ENCODE measurements around the gene SV2C. TPM values are rescaled to one million over a fixed set of nuclear protein-coding genes. Genes with fewer than 3 reads are reported as not detected.
"Not testable (repeated sequence)": the region's sequence is repeated elsewhere in the genome, so short reads cannot be mapped to it uniquely, and the experiment has no call there.

Gene SV2C, protein sequence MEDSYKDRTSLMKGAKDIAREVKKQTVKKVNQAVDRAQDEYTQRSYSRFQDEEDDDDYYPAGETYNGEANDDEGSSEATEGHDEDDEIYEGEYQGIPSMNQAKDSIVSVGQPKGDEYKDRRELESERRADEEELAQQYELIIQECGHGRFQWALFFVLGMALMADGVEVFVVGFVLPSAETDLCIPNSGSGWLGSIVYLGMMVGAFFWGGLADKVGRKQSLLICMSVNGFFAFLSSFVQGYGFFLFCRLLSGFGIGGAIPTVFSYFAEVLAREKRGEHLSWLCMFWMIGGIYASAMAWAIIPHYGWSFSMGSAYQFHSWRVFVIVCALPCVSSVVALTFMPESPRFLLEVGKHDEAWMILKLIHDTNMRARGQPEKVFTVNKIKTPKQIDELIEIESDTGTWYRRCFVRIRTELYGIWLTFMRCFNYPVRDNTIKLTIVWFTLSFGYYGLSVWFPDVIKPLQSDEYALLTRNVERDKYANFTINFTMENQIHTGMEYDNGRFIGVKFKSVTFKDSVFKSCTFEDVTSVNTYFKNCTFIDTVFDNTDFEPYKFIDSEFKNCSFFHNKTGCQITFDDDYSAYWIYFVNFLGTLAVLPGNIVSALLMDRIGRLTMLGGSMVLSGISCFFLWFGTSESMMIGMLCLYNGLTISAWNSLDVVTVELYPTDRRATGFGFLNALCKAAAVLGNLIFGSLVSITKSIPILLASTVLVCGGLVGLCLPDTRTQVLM
- polyA plus RNA-seq (2013, experiment 1 of 2; ENCODE audit: insufficient read length), result 0.04 TPM
- polyA plus RNA-seq (2013, experiment 2 of 2; ENCODE audit: insufficient read length), result not detected

DNA sequence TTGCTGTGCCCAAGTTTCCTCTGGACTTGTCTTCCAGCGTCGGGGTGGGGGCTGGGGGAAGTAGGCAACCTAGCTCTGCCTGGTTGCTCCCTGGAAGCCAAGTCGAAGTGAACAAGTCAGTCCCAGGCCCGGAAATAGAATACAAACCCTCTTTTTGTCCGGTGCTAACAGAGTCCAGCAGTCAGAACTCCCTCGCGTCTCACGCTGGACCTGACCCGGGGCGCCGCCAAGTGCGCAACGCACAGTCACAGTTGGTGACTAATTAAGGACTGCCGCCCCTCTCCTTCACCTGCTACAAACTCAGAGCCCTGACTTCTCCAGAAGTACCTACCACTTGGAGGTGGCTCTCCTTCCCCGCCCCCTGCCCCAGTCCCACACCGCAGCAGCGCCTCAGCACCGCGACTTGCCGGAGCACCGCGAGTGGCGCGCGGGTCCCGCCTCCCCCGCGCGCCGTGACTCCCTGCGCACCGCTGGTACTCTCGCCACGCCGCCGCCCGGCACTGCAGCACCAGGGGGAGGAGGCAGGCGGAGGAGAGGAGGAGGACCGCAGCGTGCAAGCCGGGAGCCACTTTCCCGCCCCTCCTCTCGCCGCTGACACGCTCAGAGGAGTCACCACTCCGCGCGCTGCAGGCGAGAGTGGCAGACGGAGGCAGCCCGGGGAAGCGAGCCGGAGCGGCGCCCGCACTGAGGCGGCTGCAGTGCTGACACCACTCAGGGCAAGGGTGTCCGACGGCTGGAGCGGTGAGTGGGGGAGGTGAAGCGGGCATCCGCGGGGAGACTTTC lies at the start of gene SV2C:
Gene SV2C, plus strand, starts transcription at position 612 of the 783 bp plus-strand sequence. CDS start 48,368 bp downstream, outside the sequence.
- DNase-seq, result peak; percentile 9

DNA sequence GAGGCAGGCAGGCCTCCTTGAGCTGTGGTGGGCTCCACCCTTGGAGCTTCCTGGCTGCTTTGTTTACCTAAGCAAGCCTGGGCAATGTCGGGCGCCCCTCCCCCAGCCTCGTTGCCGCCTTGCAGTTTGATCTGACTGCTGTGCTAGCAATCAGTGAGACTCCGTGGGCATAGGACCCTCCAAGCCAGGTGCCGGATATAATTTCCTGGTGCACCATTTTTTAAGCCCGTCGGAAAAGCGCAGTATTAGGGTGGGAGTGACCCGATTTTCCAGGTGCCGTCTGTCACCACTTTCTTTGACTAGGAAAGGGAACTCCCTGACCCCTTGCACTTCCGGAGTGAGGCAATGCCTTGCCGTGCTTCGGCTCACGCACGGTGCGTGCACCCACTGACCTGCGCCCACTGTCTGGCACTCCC lies 45.4 kb upstream of the SV2C start:
- DNase-seq, result not testable (repeated sequence)

DNA sequence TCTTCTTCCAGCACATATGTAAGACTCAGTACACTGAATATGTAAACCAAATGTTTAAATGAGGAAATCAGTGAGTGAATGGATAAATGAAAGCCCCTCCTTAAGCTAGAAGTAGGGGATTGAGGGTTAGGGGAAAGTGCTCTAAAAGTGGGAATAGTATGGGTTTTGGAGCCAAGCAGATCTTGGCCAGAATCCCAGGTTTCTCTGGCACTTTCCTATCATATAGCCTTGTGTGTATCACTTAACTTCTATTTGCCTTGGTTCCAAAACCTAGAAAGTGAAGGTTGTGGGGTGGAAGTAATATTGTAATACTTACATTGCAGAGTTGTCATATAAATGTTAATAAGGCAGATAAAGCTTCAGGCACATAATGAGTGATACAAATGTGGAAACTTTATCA lies 45.0 kb upstream of the SV2C start:
- no peak for DNase-seq

DNA sequence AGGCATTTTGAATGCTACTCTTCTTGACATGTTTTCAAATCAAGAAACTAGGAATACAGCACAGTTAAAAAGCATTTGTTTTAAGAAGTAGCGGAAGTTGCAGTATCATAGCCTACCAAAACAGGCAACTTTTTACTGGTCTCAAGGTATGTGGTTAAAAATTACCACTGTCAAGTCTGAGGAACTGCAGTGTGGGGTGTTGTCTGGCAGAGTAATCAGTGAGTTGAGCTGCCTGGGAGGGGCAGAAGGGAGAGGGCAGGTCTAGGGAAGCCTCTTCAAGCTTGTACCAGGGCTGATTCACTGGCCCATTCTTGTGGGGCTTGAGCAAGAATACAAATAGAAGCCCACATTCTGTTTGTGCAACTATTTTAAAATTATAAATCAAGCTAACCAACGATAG lies 42.4 kb upstream of the SV2C start:
- no peak for DNase-seq

DNA sequence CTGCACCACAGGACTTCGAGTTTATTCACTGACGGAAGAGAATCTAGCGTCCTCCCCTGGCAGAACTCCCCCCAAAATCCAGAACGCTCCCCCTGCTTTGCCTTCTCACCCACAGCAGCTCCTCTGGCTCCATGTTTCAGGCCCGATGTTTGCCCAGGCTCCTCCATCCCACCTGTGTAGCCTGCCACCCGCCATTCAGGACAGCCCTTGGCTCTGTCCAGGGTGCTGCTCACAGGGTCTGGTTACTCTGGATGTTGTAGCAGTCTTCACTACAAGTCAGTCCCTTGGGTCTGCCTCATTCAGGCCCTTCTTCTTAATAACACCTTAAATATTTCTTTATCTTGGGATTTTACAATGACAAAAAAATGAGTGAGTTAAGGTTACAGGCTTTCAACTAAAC lies 41.3 kb upstream of the SV2C start:
- DNase-seq, result no peak

DNA sequence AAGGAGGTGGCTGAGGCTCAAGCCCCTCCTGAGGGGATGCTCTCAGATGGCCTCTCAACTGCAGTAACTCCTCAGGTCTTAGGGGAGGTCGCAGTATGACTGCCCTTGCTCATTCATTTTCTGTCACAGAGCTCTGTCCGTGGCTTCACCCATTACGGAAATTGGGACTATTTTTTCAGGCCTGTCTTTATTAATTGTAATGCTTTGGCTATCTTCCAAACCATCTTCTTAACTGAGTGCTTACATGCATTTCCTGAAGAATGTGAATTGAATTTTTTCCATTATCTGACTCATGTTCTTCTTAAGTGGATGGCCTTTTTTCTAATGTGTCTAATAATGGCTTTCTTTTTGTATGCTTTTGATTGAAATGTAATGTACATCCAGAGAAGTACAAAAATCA lies 36.4 kb upstream of the SV2C start:
- no peak for DNase-seq

DNA sequence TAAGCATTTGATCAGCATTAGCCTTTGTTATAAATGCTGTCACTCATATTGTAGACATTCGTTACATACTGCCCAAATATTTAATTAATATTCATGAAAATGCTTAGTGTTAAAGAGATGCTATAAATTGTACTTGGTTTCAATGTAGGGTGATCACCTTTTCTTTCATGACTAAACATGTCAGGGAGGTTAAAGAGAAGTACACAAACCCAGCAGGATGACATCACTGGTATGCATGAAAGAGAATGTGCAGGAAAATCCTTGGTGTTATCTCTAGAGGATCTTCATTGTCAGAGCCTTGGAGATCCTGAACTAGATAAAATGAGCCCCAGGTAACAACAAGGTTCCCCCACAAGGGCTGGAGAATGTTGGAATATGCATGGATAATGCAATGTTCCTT lies 33.0 kb upstream of the SV2C start:
- no peak for DNase-seq

DNA sequence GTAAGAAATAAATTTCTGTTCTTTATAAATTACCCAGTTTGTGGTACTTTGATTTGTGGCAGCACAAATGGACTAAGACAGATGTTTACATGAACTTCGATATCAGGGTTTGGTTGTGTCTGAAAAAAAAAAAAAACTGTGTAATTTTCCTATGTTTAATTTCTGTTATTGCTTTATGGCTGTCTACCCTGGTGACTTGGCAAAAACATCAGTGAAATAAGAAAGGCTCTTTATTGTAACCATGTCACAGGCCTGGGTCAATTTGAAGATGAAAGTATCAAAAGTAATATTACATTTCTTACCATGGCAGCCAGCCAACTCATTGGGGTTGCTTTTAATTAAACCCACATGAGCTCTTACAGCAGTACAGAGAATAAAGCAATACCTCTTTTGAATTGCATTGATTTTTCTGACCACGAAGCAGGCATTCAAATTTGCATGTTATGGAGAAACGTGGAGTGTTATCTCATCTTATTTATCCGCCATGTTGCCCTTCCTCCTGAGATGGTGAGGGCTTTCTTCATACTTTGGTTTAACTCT lies 20.6 kb upstream of the SV2C start:
- peak; percentile 3 for DNase-seq

DNA sequence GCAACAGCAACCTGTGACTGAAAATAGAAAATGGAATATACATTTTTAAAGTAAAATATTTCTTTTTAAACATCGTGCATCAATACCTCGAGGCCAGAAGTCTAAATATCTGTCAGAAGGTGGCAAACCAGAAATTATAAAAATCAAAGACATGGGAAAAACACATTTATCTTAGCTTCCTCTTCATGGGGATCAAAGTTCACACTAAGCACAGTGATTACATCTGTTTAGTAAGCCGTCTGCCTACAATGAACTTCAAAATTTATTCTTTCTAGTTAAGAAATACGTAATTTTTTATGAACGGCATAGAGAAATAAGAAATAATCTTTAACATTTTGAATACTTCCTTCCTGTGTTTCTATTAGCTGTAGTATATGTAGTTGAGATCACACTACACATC lies 17.9 kb upstream of the SV2C start:
- DNase-seq, result no peak

DNA sequence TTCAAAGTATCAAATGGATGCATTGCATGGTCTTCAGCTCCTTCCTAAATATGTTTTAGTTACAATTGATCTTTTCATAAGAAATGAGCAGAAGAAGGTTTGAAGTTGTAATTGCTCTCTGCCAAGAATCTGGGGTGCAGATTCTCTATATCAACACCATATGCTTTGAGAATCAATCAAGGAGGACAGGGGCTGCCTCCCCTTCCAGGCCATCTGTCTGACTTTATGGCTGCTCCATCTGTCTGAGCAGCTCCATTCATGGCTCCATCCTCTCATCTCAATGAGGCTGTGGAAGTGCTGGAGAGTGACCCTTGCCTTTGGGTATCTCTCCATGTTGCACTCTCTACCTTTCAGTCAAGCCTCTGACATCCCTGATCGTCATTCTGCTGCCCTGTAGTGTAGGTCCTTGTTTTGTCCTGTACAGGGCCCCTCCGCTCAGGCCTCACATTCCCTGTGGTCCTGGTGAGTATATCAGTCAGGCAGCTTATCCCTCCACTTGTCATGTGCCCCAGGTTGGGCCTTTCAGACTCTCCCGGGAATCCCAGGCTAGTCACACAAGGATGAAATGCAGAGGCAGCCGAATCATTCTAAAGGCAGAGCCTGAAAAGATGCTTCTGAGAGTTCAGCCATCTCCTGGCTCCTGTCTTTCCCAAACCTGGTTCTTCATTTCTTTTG lies 14.0 kb upstream of the SV2C start:
- no peak for DNase-seq

DNA sequence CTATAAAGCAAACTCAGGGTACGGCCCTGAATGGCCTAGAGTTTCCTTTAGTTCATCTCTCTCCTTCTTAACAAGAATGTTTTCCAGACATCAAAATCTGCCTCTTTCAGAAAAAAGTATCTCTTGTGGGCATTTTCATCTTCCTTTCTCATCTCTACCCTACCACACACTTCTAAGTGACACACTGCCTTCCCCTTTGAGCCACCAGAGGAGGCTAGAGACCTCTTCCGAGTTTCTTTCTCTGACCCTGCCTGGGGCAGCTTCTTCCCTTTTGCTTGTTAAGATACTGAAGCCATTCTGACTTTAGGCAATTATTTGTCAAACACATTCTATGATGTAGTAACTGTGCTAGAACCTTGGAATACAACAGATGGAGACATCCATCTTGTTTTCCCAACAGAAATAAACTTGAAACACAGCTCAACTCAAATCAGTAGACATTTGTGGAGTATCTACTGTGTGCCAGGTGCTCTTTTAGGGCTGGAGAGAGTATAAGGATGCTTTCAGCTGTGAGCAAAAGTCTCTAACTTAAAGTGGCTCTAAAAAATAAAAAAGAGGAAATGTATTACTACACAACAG lies 8.6 kb upstream of the SV2C start:
- DNase-seq, result no peak

DNA sequence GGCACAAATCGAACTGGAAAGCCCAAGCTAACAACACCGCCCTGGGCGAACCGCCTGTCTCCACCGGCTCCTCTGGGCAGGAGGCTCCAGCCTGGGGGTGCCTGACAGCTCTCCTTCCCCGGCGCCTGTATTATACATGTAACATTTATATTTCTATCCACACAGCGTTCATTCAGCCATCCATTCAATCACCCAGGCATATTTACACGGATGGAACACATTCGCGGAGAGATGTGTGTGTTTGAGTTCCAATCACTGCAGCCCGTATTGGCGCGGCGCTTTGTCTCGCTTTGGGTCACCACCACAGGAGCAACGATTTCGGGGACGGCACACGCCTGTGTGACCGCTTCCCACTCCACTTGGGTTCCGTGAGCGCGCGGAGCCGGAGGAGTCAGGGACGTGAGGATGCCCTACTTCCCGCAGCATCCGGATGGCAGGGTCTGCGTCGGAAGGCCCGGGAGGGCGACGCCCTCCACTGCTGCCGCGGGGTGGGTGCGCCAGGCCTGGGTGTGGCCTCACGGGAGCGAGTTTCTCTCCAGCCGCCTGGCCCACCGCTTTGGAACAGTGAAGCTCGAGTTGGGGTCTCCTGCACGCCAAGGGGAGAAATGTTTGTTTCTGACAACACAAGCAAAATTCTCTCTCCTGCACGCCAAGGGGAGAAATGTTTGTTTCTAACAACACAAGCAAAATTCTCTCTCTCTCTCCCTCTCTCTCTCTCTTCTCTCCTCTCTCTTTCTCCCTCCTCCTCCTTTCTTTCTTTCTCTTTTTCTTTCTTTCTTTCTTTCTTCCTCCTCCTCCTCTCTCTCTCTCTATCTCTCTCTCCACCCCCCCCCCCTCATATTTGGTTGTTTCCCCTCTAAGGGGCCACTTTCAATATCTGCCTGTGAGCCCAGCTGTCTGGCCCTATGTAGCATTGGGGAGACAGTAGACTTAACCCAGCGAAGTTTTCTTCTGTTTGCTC lies 1.1 kb upstream of the SV2C start:
- no peak for DNase-seq

DNA sequence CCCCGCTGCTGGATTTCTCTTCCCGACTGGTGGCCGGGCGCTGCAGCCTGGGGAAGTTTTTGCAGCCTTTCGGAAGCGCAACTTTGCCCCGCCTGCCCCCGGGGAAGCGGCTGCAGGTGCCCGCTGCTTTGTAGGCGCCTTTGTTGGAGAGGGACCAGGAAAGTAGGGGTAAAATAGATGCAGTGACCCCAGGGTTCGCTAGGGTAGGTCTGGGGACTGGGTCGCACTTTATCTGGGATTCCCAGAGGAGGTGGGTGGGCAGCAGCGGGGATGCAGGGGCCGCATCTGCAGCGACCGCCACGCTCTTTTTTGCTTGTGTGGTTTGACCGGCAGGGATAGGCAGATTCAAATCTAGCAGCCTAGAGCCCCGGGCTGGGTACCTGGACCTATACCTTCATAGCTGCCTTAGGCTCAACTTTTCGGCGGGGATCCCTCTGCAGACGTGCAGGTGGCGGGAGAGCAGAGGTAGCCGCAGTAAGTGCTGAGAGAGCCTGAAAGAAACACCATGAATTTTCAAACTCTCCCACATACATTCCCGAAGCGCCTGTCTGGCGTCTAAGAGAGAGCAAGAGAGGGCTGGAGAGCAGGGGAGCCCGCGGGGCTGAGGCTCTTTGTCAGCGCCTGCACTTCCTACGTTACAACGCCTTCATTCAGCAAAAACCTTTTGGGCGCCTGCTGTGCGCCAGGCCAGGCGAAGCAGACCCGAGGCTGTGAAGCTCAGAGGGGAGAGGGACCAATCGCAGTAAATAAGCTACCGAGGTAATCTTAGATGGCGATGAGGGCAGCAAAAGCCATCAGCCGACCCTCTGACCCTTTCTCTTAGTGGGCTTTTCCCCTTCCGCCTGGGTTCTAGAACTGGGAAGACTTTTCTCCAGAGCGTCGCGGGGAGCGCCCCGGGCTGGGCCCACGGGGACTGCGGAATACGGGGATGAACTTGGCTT lies 642 bp downstream of the SV2C start:
- DNase-seq, result no peak

DNA sequence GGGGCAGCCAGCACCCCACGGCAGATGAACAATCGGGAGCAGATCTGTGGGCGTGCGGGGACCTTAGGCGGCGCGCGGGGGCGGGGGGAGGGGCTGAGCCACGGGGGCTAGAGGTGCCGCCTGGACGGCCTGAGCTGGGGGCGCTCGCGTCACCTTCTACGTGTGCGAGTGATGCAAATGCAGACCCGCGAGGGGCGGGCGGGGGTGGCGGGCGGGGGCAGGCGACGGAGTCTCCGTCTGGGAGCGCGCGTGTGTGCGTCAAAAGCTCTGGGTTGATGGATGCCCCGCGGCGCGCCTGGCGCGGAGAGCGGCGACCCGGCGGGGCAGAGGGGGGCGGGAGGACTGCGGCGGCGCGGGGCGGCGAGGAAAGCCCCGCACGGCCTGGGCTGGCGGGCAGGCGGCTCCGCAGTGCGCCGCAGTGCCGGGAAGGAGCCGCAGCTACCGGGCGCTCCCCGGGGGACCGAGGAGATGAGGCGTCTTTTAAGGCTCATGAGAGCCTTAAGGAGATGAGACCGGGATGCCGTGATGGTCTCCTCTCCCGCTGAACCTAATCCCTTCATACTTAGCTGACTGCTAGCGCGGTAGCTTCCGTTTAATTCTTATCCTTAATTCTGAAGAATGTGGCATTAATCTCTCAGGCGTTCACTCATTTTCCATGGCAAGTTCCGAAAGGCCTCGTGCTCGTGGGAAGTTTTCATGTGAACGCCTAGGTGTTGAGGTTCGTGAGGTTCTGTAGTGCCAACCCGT lies 1.5 kb downstream of the SV2C start:
- no peak for DNase-seq

DNA sequence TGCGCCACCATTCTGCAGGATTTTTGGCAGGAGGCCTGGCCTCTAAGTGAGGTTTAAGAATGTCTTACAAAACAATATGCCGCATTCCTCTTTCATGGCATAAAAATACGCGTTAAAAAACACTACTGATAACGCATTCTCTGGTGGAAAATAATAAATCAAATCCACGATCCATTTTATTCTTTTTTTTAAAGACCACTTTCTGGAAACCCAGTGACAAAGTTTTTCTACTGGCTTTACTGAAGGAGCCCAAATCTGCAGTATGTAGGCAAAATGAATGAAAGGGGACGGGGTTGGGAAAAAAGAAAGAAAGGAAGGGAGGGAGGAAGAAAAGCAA lies 2.0 kb downstream of the SV2C start:
- DNase-seq, result no peak

DNA sequence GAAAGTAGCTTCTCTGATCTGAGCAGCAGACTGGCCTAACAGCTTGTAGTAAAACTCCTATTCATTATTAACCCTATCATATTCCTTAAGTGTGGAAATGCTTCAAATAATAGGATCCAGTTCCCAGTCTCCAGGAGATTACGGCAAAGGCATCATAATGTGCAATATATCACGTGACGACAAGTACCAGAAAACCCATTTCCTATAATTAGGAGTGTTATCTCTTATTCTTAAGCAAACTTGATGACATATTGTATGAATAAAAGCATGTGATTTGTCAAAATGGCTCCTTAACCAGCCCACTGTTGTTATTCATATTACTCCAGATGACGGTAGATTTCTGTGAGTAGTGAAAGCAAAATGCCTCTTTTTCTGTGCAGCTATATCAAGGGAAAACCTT lies 2.9 kb downstream of the SV2C start:
- no peak for DNase-seq

DNA sequence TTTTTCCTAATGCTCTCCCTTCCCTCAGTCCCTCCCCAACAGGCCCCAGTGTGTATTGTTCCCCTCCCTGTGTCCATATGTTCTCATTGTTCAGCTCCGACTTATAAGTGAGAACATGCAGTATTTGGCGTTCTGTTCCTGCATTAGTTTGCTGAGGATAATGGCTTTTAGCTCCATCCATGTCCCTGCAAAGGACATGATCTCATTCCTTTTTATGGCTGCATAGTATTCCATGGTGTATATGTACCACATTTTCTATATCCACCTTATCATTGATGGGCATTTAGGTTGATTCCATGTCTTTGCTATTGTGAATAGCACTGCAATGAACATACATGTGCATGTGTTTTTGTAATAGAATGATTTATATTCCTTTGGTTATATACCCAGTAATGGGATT lies 6.0 kb downstream of the SV2C start:
- not testable (repeated sequence) for DNase-seq

DNA sequence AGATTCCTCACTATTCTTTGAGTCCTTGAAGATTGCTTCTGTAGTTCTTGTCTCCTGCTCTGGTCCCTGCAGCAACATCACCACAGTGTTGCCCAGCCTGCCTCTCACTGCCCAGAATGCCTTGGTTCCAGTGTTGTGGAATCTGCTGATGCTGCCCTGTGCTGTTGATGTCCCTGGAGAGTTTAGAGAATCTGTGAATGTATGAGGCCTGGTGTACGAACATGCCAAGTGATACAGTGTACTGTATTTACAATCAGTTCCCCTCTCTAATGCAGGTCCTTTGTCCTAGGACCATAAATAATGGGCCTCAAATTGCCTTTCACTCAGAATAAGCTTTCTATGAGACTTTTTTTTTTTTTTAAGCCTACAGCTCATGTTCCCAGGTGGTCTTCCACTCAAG lies 8.2 kb downstream of the SV2C start:
- no peak for DNase-seq

DNA sequence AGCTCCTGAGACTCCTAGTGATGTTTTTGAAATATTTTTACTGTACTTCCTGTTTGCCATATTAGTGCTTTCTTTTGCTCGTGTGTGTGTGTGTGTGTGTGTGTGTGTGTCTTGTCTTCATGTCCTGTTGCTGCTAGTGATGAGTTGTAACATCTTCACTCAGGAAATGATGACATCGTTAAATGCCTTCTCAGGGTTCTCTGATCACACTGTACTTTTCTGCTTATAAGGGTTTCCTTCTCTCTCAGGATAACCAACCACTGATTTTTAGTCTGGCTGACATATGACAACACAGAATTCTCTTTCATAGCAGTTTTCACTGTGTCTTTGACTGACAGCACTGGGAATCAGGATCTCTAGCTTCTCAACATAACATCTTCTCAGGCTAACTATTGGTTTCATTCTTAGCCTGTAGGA lies 16.1 kb downstream of the SV2C start:
- DNase-seq, result no peak

Data from fibroblast of skin of abdomen (primary cell).